OCI-LY1 (cell line): Measurements from ENCODE around the gene FAM124A.

Experiments used
- CTCF ChIP-seq: fragments of 200-600 bp; sonication (generic), shearing (Covaris generic); IDR thresholded peaks from 2 replicates; pipeline ENCODE4 v1.5.1; 2017; ENCODE audit warnings: mild to moderate bottlenecking, antibody characterized with exemption, low read length, moderate library complexity, mixed read lengths
- EZH2 ChIP-seq: fragments of 200-600 bp; sonication (generic), shearing (Covaris generic); IDR thresholded peaks from 2 replicates; pipeline ENCODE4 v1.8.0; 2017; ENCODE audit warnings: borderline replicate concordance, mixed run types, mild to moderate bottlenecking, antibody characterized with exemption, low read length, moderate library complexity, mixed read lengths

GRCh38 chr13:51292000-51292565, 69.9 kb downstream of the FAM124A start:
- no peak for TF ChIP-seq CTCF
- no peak for TF ChIP-seq EZH2
